ENCODE measurements around the gene RTP5.
"Not testable (repeated sequence)": the region's sequence is repeated elsewhere in the genome, so short reads cannot be mapped to it uniquely, and the experiment has no call there.

Gene RTP5

DNA sequence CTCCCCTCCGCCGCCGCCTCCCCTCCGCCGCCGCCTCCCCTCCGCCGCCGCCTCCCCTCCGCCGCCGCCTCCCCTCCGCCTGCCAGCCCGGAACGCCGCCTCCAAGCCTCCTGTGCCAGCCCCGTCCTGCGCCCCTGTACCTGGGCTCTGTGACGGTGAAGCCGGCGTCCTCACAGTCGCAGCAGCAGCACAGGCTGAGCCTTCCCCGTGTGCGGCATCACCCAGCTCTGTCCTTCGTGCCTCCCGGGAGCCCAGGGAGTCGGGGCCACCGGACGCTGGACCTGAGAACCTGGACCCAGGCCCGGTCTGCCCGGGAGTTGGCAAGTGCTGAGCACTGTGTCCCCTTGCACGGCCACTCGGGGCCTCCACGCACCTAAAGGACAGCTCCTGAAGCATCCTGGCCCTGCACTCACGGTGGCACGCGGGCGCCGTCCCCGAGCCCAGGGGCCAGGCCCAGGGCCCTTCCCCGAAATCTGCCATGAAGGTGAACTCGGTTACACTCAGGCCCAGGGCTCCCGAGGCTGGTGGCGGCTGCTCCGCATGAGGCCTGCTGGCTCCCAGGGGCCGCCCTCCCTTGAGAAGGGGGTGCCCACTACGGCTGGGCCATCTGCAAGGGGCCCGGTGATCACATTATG lies 32.9 kb downstream of the RTP5 start:
- no peak for DNase-seq (ENCODE audit: low spot score)

DNA sequence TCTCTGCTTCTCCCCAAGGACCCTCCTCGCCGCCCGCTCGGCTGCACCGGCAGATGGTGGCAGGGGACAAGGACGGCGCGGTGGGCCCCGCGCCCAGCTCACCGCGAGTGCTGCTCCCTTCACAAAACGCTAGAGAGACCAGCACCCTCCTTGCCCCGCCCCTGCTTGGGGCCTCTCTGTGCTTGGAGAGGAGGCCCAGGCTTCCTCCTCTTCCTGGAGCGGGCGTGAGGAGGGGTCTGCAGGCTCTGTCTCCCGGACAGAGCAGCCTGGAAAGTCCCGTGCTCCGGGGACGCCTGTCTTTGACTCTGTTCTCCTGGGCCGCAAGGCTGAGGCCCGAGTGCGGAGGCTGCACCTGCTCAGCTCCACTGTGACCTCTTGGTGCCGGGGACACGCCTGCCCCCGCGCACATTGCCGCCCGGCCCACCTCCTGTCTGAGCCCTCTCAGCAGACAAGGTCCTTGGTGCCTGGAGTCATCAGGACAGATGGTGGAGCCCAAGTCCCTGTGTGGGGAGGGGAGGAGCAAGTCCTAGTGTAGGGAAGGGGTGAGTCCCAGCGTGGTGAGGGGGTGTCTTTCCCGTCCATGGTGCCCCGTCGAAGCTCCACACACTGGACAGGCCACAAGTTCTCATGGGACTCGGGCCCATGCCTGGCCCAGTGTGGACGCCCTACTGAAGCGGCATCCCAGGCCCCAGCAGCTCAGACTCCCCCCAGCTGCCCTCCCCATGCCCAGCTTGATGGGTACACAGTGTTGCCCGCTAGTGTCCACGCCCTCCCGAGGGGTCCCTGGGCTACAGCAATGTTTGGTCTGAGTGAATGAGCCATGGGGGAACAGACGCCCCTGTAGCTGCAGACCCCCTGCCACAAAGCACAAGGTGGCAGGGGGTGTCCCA lies 33.8 kb downstream of the RTP5 start:
- no peak for DNase-seq (ENCODE audit: low spot score)

DNA sequence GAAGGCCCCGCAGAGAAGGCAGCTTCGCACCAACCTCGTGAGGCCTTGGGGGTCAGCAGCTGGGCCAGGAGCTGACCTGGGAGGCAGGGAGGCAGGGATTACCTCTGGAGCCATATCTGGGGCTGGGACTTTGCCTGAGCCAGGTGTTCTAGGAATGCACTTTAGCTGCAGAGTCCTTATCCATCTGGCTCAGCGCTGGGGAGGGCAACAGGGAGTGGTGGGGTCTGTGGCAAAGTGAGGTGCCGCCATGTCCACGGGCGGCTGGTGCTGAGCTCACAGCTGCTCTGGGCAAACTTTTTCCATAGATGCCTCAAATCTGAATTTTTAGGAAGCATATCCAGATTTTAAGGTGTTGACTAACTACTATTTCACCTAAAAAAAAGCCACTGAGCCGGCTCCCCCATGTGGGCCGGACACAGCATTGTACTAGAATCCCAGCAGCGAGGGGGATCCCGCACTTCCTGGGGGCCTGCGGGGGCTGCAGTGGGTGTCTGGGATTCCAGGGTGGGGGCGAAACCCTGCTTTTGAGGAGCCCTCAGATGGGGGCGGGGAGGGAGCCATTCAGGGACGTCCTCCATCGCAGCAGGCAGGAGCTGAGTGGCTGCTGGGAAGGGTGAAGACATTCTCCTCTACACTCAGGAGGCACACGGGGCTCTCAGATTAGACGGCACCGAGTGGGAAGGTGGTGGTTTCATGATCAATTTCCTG lies 34.6 kb downstream of the RTP5 start:
- no peak for DNase-seq (ENCODE audit: low spot score)

DNA sequence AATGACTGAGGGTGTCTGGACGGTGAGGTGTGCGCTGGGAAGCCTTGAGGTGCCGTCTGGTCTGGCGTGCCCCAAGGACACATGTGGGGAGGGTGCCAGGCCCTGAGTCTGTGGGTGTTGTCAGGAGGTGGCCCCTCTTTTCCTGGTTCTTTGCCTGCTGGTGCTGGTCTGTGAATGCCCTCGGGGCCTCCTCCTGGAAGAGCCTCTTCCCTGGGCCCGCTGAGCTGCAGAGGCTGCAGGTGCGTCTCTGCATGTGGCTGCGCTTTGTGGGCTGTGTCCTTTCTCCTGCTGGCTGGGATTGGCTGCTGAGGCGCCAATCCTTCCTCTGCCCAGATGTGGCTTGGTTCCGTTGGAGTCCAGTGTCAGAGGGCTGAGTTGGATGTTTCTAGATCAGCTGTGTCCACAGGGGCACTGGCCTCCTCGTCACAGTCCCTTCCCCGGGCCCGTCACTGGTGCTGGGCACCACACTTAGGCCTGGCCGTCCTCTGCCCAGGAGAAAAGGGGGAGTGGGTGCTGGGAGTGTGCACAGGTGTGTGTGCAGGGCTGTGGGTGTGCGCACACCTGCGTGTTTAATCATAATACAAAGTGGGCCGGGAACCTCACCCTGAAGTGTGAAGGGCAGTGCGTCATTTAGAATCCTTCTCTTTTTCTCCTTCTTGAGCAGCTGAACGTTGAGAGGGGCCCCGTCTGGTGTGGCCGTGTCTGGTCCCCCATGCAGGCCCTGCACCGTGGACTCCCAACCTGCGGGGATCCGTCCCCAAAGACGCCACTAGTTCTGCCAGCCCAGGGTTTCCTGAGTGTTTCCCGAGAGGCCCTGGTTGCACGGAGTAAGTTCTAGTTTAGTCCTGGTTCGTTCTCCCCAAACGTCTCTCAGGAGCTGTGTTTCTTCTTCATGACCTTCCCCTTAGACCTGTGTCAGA lies 35.5 kb downstream of the RTP5 start:
- no peak for DNase-seq (ENCODE audit: low spot score)

DNA sequence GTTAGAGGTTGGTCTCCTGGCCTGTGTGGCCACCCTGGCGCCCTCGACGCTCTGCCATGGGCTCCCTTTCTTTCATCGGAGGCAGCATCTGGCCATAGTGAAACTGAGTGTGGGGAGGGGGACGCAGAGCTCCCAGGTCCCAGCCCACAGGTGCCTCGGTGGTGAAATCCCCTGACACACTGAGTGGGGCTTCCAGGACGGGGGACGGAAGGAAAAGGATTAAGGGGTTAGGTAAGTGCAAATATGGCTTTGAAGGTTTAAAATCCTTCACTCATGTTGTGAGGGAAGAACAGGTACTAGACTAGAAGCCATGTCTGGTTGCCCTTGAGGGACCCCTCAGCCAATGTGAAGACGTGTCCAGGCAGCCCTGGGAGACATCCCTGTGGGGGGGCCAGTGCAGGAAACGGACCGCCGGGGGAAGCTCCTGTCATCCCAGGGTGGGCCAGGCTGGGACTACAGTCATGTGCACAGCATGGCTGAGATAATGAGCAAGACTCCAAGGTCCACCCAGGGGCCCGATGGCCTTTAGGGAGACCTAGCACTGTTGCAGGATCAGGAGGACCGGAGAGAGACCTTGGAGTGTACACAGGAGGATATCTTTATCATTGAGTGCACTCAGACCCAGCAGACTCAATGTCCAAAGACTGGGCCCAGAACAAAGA lies 36.3 kb downstream of the RTP5 start:
- no peak for DNase-seq (ENCODE audit: low spot score)

DNA sequence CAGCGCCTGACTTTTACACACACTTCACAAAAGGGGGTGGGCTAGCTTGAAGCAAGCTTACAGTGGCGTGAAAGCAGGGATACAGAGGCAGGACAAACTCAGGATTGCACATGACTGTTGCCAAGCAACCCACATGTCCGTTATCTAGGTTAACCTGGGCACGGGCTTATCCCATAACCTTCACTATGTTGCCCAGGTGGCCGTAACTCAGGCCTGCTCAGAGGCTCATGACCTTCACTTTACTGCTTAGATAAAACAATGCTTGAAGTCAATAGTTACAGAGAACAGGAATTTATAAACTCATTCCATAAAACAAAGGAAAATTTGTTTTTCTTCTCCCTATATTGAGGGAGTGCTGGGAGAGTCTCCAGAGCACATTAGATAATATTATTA lies 36.8 kb downstream of the RTP5 start:
- DNase-seq (ENCODE audit: low spot score): not testable (repeated sequence)

DNA sequence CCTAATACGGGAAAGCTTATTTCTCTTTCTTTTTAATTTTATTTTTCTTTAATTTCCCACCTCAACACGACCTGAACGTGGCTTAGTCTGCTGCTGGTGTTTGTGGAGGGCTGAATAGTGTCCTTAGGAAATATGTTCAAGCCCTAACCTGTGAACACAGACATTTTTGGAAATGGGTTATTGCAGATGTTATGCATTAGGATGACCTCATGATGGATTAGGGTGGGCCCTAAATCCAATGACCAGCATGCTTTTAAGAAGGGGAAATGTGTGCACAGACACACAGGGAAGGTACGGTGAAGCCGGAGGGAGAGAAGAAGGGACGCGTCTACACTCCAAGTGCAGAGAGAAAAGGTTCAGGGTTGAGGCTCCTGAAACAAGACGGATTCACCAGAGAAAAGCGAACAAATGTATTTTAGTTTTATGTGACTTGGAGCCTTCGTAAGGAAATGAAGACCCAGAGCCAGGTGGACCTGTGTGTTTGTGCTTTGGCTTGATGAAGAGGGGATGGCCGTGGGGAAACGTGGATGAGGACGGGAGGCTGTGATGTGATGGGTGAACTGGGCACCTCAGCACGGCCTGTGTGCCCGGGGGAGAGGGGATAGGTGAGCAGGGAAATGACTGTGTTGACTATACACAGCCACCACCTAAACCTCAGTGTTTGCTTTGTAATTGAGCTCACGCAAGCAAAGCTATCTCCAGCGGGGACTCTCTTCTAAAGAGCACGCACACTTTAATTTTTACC lies 37.5 kb downstream of the RTP5 start:
- DNase-seq (ENCODE audit: low spot score): no peak

DNA sequence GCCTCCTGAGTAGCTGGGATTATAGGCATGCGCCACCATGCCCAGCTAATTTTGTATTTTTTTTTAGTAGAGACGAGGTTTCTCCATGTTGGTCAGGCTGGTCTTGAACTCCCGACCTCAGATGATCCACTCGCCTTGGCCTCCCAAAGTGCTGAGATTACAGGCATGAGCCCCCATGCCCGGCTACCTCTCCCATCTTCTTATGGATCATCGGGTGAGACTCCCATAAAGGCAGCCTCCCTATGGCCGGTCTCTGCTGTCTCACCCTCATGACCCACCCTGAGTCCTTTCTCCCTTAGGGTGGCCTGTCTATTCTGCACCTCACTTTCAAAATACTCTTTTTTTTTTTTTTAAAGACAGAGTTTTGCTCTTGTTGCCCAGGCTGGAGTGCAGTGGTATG lies 38.3 kb downstream of the RTP5 start:
- DNase-seq (ENCODE audit: low spot score): not testable (repeated sequence)

DNA sequence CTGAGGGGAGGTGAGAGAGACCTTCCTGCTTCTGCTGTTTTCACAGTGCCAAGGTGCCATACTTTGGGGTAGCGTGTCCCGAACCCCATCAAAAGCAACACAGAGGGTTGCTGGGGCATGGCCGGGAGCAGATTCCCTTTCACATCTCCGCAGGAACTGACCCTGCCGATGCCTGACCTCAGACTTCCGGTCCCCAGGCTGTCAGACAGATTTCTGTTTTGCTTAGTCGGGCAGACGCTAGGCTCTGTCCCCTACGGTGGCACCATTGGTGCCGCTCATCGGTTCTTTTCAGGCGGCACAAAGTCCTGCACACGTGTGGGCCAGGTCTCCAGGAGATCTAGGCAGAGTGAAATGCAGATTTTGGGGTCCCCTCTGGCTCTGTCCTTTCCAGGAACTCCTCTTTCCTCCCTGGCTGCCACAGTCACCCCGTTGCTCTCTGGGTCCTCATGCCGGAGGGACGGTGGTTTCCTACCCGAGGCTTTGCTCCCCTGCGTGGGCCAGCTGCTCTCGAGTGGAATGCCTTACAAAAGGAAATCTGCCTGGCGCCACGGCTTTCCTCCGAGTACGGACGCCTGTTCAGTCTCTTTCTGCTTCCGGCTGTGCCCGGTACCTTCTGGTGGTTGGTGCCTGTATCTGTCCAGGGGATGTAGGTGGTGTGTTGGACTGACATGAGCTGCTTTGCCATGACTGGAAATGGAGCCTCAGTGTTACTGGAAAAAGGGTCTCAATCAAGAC lies 39.3 kb downstream of the RTP5 start:
- no peak for DNase-seq (ENCODE audit: low spot score)

DNA sequence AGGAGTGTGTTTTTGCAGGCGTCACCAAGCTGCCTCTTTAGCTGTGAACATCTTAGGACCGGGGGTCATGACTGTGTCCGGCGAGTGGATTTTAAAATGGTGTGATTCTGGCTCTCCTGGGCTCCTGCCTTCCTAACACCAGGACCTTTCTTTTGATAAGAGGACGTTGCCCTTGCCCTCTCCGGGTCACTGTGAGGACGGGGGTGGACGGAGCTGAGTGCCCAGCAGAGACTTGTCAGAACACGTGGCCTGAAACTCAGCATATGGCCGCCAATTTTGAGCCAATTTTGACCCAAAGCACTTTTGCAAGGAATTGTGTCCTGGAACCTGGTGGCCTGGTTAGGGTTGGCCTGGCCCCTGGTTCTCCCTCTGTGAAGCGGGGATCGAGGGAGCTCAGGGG lies 40.2 kb downstream of the RTP5 start:
- no peak for DNase-seq (ENCODE audit: low spot score)

DNA sequence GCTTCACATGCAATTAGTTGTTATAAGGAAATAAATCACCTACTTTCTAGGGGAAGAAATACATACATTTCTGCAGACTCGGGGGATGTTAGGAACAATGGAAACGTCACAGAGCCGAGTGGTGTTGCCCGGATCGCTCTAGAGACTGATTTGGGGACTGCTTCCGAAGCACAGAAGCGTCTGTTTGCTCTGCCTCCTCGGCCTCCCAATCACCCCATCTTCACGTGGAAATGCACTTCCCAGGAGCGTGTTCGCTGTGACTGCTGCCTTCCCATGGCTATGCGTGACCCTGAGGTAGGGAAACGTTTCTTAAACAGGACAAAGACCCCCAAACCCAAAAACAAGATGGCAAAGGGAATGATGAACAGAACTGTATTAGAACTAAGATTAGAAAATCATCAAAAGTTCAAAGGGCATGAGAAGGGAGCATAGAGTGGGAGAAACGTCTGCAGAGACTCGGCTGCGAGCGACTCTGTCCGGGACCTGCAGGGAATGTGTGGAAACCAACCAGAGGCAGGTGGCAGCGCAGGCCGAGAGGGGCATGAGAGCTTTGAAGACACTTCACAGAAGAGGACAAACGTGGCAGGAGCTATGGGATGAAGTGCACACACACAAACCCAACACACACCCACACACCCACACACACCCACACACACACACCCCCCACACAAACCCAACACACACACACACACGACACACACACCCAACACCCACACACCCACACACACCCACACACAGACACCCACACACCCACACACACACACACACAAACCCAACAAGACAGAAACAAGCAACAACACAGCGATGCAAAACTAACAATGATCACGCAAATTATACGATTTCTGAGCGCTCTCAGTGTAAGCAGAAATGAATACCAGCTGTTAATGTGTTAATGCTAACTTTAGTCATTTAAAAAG lies 41.3 kb downstream of the RTP5 start:
- DNase-seq (ENCODE audit: low spot score): no peak

DNA sequence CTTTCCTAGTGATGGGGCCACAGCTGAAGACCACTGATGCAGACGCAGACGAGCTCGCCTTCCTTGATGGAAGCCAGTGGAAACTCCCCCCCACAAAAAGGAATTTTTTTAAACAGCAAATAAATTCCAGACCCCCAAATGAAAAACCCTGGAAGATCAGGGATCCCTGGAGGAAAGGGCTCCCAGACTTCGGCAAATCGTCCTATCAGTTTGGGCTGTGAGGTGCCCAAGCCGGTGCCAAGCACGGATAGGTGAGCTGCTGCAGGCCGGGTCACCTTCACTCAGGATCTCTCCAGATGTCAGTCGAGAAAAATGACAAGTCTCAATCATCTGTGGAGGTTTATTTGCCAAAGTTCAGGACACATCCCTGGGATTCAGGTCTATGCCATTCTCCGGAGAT lies 42.0 kb downstream of the RTP5 start:
- DNase-seq (ENCODE audit: low spot score): no peak

DNA sequence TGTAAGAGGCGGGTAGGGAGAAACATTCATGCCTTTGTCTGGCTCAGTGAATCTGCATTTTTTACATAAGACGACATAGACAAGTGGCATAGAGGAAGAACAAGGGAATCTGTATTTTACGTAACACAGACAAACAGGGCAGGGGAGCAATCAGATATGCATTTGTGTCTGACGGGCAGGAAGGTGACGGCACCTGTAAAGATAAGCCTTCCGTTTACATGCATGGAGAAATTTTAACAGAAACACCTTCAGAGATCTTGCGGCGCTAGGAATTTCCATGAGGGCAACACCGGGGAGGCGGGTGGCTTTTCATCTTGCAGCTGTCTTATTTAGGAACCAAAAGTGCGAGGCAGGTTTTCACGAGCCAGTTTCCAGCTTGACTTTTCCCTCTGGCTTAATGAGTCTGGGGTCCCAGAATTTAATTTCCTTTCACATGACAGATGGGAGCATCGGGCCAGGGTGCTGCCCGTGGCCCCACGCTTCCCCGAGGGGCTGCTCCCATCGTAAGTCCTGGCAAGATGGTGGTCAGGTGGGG lies 42.6 kb downstream of the RTP5 start:
- no peak for DNase-seq (ENCODE audit: low spot score)

DNA sequence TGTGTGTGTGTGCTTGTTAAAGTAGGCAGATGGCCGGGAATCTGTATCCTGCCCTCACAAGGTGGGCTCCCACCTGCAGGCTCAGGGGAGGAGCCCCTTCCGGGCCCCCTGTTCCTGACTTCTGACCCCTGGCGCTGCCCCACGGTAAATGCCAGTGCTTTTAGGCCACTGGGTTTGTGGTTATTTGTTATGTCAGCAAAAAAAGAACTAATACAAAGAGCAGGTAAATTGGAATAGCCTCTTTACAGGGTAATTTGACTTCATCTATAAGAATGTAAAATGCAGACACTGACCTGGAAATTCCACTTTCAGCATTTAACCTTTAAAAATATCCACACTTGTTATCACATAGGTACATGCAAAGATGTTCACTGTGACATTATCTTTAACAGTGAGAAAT lies 44.2 kb downstream of the RTP5 start:
- no peak for DNase-seq (ENCODE audit: low spot score)

DNA sequence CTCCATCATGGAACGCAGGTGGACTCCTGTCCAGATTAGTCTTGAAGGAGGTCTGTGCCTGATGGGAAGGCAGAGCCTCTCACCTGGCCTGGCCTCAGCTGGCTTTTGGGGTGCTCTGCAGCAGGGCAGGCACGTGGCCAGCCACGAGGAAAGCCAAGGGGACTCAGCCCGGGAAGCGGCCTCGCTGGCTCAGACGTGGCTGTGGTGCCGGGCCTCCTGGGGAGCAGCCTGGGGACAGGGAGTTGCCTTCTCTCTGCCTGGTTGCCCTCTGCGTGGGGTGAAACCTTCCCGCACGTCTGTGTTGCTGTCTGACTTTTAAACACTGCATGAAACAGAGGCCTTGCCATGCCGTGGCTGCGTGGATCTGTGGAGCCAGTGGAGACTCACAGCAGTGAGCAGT lies 45.0 kb downstream of the RTP5 start:
- DNase-seq (ENCODE audit: low spot score): no peak

DNA sequence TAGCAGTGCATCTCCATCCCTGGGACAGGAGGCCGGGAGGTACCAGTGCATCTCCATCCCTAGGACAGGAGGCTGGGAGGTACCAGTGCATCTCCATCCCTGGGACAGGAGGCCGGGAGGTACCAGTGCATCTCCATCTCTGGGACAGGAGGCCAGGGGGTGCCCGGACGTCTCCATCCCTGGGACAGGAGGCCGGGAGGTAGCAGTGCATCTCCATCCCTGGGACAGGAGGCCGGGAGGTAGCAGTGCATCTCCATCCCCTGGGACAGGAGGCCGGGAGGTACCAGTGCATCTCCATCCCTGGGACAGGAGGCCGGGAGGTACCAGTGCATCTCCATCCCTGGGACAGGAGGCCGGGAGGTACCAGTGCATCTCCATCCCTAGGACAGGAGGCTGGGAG lies 52.1 kb downstream of the RTP5 start:
- DNase-seq (ENCODE audit: low spot score): not testable (repeated sequence)

DNA sequence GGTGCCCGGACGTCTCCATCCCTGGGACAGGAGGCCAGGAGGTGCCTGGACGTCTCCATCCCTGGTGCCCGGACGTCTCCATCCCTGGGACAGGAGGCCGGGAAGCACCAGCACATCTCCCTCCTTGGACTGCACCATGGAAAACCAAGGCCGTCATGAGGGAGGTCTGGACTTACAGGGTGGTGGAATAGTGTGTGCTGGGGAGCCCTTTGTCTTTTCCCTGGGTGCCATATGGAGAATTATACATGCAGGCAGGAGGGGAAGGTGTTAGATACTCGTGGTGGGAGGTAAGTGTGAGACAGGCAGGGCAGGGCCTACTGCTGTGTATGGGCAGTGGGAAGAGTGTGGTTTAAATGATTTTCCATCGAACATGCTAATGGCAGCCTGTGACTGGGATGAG lies 52.9 kb downstream of the RTP5 start:
- no peak for DNase-seq (ENCODE audit: low spot score)

DNA sequence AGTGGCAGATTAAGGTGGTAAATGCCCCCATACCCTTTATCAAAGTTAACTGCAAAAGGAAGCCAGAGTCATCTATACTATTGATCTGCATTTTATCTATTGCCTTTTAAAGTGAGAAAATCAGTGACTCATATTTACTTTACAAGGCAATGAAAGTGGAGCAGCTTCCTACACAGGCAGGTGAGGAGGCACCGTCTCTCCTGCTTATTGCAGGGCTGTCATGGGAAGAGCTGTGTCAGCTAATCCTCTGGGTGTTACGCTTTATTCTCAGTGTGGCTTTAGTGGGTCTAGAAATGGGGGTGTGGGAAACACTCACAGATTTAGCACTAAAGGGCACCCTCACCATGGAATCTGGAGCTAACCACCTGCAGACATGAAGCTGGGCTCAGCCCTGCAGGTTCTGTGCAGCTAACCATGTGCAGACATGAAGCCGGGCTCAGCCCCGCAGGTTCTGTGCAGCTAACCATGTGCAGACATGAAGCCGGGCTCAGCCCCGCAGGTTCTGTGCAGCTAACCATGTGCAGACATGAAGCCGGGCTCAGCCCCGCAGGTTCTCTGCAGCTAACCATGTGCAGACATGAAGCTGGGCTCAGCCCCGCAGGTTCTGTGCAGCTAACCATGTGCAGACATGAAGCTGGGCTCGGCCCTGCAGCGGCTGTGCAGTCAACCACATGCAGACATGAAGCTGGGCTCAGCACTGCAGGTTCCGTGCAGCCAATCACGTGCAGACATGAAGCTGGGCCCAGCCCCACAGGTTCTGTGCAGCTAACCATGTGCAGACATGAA lies 53.5 kb downstream of the RTP5 start:
- not testable (repeated sequence) for DNase-seq (ENCODE audit: low spot score)

All from SW480 (cell line).